ENCODE results near the gene SORCS2. TPM values are rescaled to one million over a fixed set of nuclear protein-coding genes. Genes with fewer than 3 reads are reported as not detected.

Gene SORCS2
- total RNA-seq, 1 donor from 2014 or later = 10.9 TPM

DNA sequence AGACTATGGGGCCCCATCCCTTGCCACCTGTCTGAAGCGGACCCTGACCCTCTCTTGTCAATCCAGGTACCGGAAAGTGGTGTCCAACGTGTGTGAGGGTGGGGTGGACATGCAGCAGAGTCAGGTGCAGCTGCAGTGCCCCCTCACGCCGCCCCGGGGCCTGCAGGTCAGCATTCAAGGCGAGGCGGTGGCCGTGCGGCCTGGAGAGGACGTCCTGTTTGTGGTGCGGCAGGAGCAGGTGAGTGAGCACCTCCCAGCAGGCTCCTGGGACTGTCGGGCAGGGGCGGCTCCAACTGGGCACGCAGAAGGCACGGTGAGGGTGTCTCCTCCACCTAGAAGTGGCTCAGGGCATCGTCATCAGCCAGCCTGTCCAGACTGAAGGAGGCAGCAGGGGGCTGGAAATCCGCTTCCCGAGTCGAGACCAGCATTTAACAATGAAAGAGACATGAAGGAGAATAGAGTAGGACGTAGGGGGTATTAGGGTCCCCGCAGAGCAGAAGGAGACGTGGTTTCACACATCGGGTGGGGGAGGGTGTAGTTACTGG is 525.7 kb downstream of the SORCS2 start:
- H3K36me3 Mint-ChIP-seq (ENCODE audit: low read depth) = peaks cover 11% of the 10 kb centered on the region
- H3K27me3 Mint-ChIP-seq (ENCODE audit: low read depth) = peaks cover 51% of the 10 kb centered on the region
- H3K27ac Mint-ChIP-seq (ENCODE audit: unreplicated experiment) = no peak overlapping the region
- TF ChIP-seq, protein P1, sequence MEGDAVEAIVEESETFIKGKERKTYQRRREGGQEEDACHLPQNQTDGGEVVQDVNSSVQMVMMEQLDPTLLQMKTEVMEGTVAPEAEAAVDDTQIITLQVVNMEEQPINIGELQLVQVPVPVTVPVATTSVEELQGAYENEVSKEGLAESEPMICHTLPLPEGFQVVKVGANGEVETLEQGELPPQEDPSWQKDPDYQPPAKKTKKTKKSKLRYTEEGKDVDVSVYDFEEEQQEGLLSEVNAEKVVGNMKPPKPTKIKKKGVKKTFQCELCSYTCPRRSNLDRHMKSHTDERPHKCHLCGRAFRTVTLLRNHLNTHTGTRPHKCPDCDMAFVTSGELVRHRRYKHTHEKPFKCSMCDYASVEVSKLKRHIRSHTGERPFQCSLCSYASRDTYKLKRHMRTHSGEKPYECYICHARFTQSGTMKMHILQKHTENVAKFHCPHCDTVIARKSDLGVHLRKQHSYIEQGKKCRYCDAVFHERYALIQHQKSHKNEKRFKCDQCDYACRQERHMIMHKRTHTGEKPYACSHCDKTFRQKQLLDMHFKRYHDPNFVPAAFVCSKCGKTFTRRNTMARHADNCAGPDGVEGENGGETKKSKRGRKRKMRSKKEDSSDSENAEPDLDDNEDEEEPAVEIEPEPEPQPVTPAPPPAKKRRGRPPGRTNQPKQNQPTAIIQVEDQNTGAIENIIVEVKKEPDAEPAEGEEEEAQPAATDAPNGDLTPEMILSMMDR (IDR thresholded peaks at IDR 0.05) = no peak
- no peaks in the 10 kb centered on the region for H3K4me1 Mint-ChIP-seq (ENCODE audit: low read depth)
- no peaks in the 10 kb centered on the region for H3K9me3 Mint-ChIP-seq (ENCODE audit: low read depth)
- no peak overlapping the region for H3K4me3 Mint-ChIP-seq (ENCODE audit: unreplicated experiment)
- DNase-seq (ENCODE audit: low spot score) = no peak

DNA sequence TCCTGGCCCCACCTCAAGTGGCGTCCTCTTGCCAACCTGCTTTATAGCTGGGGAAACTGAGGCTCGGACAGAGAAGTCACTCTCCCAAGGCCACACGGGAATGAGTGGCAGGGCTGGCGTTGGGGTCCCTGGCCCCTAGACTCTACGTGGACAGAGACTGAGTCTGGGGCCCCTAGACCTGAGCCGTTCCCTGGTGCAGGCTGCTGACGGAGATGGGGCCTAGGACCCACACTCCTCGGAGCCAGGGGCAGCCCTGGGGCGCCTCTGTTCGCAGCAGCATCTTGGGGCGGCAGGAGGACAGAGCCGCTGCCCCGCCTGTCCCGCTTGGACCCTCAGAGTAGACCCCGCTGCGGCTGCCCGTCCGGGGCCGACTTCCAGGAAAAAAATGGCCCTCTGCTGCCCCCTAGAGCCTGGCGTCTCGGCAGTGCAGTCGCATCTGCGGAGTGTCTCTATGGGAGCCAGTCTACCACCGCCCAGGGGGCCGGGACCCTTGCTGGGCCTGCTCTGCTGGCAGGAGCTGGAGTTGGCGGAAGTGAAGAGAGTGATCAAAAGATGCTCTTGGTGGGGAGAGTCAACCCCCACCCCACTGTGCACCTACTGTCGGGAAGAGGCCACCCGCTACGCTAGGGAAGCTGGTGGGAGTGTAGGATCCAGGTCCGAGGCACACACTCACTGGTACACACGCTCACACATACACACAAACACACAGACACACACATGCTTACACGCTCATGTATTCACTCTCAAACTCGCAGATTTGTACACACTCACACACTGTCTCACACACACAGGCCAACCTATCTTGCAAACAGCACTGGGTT is 527.2 kb downstream of the SORCS2 start:
- Mint-ChIP-seq H3K27me3 (ENCODE audit: low read depth) (peaks cover 49% of the 10 kb centered on the region), H3K27ac (ENCODE audit: unreplicated experiment) (no peak overlapping the region), H3K36me3 (ENCODE audit: low read depth) (peaks cover 11% of the 10 kb centered on the region), H3K9me3 (ENCODE audit: low read depth) (no peaks in the 10 kb centered on the region), H3K4me1 (ENCODE audit: low read depth) (no peaks in the 10 kb centered on the region), H3K4me3 (ENCODE audit: unreplicated experiment) (no peak overlapping the region)
- TF ChIP-seq, protein P1 (IDR thresholded peaks at IDR 0.05) = peak; percentile 93
- no peak for DNase-seq (ENCODE audit: low spot score)

DNA sequence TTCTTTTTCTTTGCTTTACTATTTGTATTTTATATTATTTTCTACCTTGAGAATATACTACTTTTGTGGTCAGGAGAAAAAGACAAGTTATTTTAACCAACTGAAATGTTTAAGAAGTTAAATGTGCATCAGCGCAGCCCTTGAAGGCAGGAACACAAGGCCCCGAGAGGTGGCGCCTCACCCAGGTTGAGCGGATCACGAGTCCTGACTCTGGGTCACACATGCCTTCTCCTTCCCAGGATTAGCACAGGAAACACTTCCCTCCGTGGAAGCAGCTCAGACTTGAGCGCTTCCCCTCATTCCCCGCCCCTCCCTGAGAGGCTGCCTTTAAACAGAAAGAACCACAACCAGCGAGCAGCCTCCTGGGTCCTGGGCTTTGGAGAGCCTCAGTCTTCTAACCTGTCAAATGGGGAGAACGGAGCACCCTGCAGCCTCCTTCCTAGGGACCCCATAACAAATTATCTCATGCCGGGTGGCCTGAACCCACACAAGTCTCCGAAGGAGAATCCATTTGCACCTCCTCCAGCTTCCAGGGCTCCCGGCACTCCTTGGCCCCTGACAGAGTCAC is 529.7 kb downstream of the SORCS2 start:
- H3K4me3 Mint-ChIP-seq (ENCODE audit: unreplicated experiment) = no peak overlapping the region
- no peaks in the 10 kb centered on the region for H3K4me1 Mint-ChIP-seq (ENCODE audit: low read depth)
- TF ChIP-seq, protein P1 (IDR thresholded peaks at IDR 0.05) = peak; percentile 46
- DNase-seq (ENCODE audit: low spot score) = no peak
- H3K27ac Mint-ChIP-seq (ENCODE audit: unreplicated experiment) = no peak overlapping the region
- H3K27me3 Mint-ChIP-seq (ENCODE audit: low read depth) = peaks cover 31% of the 10 kb centered on the region
- no peaks in the 10 kb centered on the region for H3K36me3 Mint-ChIP-seq (ENCODE audit: low read depth)
- H3K9me3 Mint-ChIP-seq (ENCODE audit: low read depth) = no peaks in the 10 kb centered on the region

DNA sequence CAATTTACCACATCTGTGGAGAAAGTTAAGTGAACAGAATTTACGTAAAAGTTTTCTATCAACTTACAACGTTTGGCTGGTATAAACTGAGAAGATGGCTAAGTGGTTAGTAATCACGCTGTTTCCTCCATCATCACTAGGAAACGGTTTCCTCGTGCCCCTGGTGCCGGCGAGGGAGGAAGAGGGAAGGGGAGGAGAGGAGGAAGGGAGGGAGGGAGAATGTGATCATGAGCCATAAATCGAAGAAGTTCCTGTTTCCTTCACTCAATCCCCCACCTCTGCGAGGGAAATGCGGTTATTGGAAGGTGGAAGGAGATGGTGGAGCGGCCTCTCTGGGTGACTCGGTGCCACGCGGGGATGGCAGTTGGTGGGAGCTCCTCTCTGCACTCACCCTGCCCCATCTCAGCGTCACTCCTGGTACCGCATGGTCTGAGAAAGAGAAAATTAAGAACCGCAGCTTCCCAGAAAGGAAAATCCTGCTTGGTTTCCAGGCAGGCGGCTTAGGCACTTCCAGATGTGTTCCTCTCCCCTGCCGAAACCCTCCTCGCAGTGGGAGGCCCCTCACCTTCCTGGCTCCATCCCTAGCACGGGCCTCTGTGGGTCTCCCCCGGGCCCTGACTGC is 530.5 kb downstream of the SORCS2 start:
- no peak for DNase-seq (ENCODE audit: low spot score)
- no peak overlapping the region for H3K27ac Mint-ChIP-seq (ENCODE audit: unreplicated experiment)
- no peaks in the 10 kb centered on the region for H3K36me3 Mint-ChIP-seq (ENCODE audit: low read depth)
- TF ChIP-seq, protein P1 (IDR thresholded peaks at IDR 0.05) = no peak
- no peaks in the 10 kb centered on the region for H3K4me1 Mint-ChIP-seq (ENCODE audit: low read depth)
- peaks cover 26% of the 10 kb centered on the region for H3K27me3 Mint-ChIP-seq (ENCODE audit: low read depth)
- H3K9me3 Mint-ChIP-seq (ENCODE audit: low read depth) = no peaks in the 10 kb centered on the region
- H3K4me3 Mint-ChIP-seq (ENCODE audit: unreplicated experiment) = no peak overlapping the region

DNA sequence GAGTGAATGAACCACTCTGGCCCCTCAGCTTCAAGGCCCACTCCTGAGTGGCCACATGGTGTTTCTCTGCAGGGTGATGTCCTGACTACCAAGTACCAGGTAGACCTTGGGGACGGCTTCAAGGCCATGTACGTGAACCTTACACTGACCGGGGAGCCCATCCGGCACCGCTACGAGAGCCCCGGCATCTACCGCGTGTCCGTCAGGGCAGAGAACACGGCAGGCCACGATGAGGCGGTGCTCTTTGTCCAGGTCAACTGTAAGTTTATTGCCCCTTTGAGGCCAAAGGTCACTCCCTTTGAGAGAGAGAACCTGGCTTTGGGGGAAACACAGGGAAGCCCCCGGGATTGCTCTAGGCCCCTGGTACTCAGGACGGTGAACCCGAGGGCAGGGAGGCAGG is 531.3 kb downstream of the SORCS2 start:
- no peaks in the 10 kb centered on the region for H3K4me1 Mint-ChIP-seq (ENCODE audit: low read depth)
- no peaks in the 10 kb centered on the region for H3K9me3 Mint-ChIP-seq (ENCODE audit: low read depth)
- H3K36me3 Mint-ChIP-seq (ENCODE audit: low read depth) = no peaks in the 10 kb centered on the region
- TF ChIP-seq, protein P1 (IDR thresholded peaks at IDR 0.05) = no peak
- H3K27me3 Mint-ChIP-seq (ENCODE audit: low read depth) = peaks cover 25% of the 10 kb centered on the region
- H3K4me3 Mint-ChIP-seq (ENCODE audit: unreplicated experiment) = no peak overlapping the region
- no peak overlapping the region for H3K27ac Mint-ChIP-seq (ENCODE audit: unreplicated experiment)
- DNase-seq (ENCODE audit: low spot score) = no peak

All from chondrocyte (in vitro differentiated cells).